ENCODE results near the gene SHOX.
"Not testable (repeated sequence)": the region's sequence is repeated elsewhere in the genome, so short reads cannot be mapped to it uniquely, and the experiment has no call there.

The SHOX gene

GRCh38 chrX:630612-631496 lies at the start of gene SHOX:
TSS of gene SHOX (plus strand) at chrX:630791. CDS start at chrX:630898, 107 bp downstream.
- Histone ChIP-seq H3K4me1 (ENCODE audit: control insufficient read depth, insufficient read depth, low read length) (no peaks in the 10 kb centered on the region), H3K9ac (ENCODE audit: low read length) (no peak within 1 kb of the TSS), H3K27ac (ENCODE audit: low read depth, low read length) (no peak within 1 kb of the TSS), H3K27me3 (ENCODE audit: control insufficient read depth, insufficient read depth, low read length) (peaks cover 20% of the 10 kb centered on the region), H3K4me3 (ENCODE audit: low read length) (no peak within 1 kb of the TSS), H3K36me3 (ENCODE audit: control insufficient read depth, insufficient read depth, low read length) (no peaks in the 10 kb centered on the region)

DNA sequence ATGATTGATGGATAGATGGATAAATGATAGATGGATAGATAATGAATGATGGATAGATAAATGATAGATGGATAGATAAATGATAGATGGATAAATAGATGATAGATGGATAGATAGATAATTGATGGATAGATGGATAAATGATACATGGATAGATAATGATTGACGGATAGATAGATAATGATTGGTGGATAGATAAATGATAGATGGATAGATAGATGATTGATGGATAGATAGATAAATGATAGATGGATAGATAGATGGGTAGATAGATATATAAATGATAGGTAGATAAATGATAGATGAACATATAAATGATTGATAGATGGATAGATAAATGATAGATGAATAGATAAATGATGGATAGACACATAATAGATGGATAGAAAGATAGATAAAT lies 49.5 kb upstream of the SHOX start:
- no peaks in the 10 kb centered on the region for H3K27me3 ChIP-seq (ENCODE audit: control insufficient read depth, insufficient read depth, low read length)
- no peak overlapping the region for H3K27ac ChIP-seq (ENCODE audit: low read depth, low read length)
- no peak overlapping the region for H3K9ac ChIP-seq (ENCODE audit: low read length)

GRCh38 chrX:581720-582298 lies 48.8 kb upstream of the SHOX start:
- Histone ChIP-seq H3K27ac (ENCODE audit: low read depth, low read length) (no peak overlapping the region), H3K4me3 (ENCODE audit: low read length) (no peak overlapping the region), H3K36me3 (ENCODE audit: control insufficient read depth, insufficient read depth, low read length) (no peaks in the 10 kb centered on the region), H3K9ac (ENCODE audit: low read length) (no peak overlapping the region), H3K27me3 (ENCODE audit: control insufficient read depth, insufficient read depth, low read length) (no peaks in the 10 kb centered on the region), H3K4me1 (ENCODE audit: control insufficient read depth, insufficient read depth, low read length) (no peaks in the 10 kb centered on the region)

More for the DNA sequence above, 49.5 kb upstream of the SHOX start:
- Histone ChIP-seq H3K4me1 (ENCODE audit: control insufficient read depth, insufficient read depth, low read length) (no peaks in the 10 kb centered on the region), H3K36me3 (ENCODE audit: control insufficient read depth, insufficient read depth, low read length) (no peaks in the 10 kb centered on the region), H3K4me3 (ENCODE audit: low read length) (no peak overlapping the region)

DNA sequence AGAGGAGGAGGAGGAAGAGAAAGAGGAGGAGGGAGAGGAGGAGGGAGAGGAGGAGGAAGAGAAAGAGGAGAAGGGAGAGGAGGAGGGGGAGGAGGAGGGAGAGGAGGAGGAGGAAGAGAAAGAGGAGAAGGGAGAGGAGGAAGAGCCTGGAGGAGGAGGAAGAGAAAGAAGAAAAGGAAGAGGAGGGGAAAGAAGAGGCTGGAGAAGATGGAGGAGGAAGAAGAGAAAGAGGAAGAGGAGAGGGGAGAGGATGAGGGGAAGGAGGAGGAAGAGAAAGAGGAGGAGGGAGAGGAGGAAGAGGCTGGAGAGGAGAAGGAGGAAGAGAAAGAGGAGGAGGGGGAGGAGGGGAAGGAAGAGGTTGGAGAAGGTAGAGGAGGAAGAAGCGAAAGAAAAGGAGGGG lies 46.0 kb upstream of the SHOX start:
- Histone ChIP-seq H3K4me3 (ENCODE audit: low read length) (no peak overlapping the region), H3K27me3 (ENCODE audit: control insufficient read depth, insufficient read depth, low read length) (no peaks in the 10 kb centered on the region), H3K27ac (ENCODE audit: low read depth, low read length) (no peak overlapping the region)

GRCh38 chrX:585115-585808 lies 45.3 kb upstream of the SHOX start:
- no peak overlapping the region for H3K4me3 ChIP-seq (ENCODE audit: low read length)
- H3K4me1 ChIP-seq (ENCODE audit: control insufficient read depth, insufficient read depth, low read length), result no peaks in the 10 kb centered on the region
- H3K27ac ChIP-seq (ENCODE audit: low read depth, low read length), result no peak overlapping the region
- H3K36me3 ChIP-seq (ENCODE audit: control insufficient read depth, insufficient read depth, low read length), result no peaks in the 10 kb centered on the region
- H3K9ac ChIP-seq (ENCODE audit: low read length), result no peak overlapping the region
- no peaks in the 10 kb centered on the region for H3K27me3 ChIP-seq (ENCODE audit: control insufficient read depth, insufficient read depth, low read length)

More for the DNA sequence above, 46.0 kb upstream of the SHOX start:
- no peak overlapping the region for H3K9ac ChIP-seq (ENCODE audit: low read length)
- H3K36me3 ChIP-seq (ENCODE audit: control insufficient read depth, insufficient read depth, low read length), result no peaks in the 10 kb centered on the region
- H3K4me1 ChIP-seq (ENCODE audit: control insufficient read depth, insufficient read depth, low read length), result no peaks in the 10 kb centered on the region

- no peaks in the 10 kb centered on the region for H3K4me1 ChIP-seq (ENCODE audit: control insufficient read depth, insufficient read depth, low read length)
- no peaks in the 10 kb centered on the region for H3K27me3 ChIP-seq (ENCODE audit: control insufficient read depth, insufficient read depth, low read length)
- no peak overlapping the region for H3K9ac ChIP-seq (ENCODE audit: low read length)
- no peak overlapping the region for H3K4me3 ChIP-seq (ENCODE audit: low read length)
- H3K36me3 ChIP-seq (ENCODE audit: control insufficient read depth, insufficient read depth, low read length), result no peaks in the 10 kb centered on the region
- H3K27ac ChIP-seq (ENCODE audit: low read depth, low read length), result no peak overlapping the region
Measured at GRCh38 chrX:586351-586750, 44.2 kb upstream of the SHOX start.

DNA sequence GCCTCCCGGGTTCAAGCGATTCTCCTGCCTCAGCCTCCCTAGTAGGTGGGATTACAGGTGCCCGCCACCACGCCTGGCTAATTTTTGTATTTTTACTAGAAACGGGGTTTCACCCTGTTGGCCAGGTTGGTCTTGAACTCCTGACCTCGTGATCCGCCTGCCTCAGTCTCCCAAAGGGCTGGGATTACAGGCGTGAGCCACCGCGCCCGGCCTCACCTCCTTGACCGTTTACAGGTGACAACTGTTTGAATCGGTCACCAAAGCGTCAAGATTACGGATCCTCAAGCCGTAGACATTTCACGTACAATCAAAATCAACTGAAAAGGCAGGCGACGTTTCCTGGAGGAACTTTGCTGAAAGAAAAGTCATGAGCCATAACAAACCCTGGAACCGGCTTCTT lies 41.3 kb upstream of the SHOX start:
- not testable (repeated sequence) for H3K4me3 ChIP-seq (ENCODE audit: low read length); H3K27ac ChIP-seq (ENCODE audit: low read depth, low read length); H3K9ac ChIP-seq (ENCODE audit: low read length); H3K4me1 ChIP-seq (ENCODE audit: control insufficient read depth, insufficient read depth, low read length); H3K27me3 ChIP-seq (ENCODE audit: control insufficient read depth, insufficient read depth, low read length); H3K36me3 ChIP-seq (ENCODE audit: control insufficient read depth, insufficient read depth, low read length)

DNA sequence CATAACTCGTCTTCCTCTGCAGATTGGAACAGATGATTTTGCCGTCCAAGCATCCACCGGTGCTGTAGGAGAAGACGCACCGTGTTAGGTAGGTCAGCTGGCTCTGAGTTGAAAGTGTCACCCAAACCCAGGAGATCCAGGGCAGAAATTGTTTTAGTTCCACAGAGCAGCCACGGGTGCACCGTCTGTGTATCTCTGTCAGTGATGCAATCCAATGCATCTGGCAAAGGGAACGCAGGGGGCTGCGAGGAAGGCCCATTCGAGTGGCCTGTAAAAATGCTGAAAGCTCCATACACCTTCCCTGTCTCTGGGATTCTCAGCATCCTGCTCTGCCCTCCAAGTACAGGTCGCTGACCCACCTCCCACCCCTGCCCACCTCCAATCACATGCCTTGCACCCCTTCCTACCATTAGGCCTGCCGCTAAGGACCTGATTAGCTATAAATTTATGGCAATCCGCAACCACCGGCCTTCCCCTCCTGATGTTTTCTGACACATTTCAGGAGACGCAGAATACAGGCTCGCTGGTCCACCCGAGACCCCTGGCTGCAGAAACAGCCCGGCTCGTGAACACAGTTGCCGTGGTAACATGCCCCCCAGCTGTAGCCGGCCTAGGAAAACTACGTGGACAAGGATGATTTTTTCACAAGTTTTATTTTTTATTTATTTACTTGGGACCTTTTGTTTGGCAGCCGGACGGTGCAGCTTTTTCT lies 39.7 kb upstream of the SHOX start:
- H3K27me3 ChIP-seq (ENCODE audit: control insufficient read depth, insufficient read depth, low read length), result no peaks in the 10 kb centered on the region
- H3K4me1 ChIP-seq (ENCODE audit: control insufficient read depth, insufficient read depth, low read length), result no peaks in the 10 kb centered on the region
- no peak overlapping the region for H3K9ac ChIP-seq (ENCODE audit: low read length)
- H3K27ac ChIP-seq (ENCODE audit: low read depth, low read length), result no peak overlapping the region
- H3K36me3 ChIP-seq (ENCODE audit: control insufficient read depth, insufficient read depth, low read length), result no peaks in the 10 kb centered on the region
- no peak overlapping the region for H3K4me3 ChIP-seq (ENCODE audit: low read length)

- no peak overlapping the region for H3K9ac ChIP-seq (ENCODE audit: low read length)
- H3K27me3 ChIP-seq (ENCODE audit: control insufficient read depth, insufficient read depth, low read length), result no peaks in the 10 kb centered on the region
- H3K4me3 ChIP-seq (ENCODE audit: low read length), result no peak overlapping the region
- H3K4me1 ChIP-seq (ENCODE audit: control insufficient read depth, insufficient read depth, low read length), result no peaks in the 10 kb centered on the region
- H3K36me3 ChIP-seq (ENCODE audit: control insufficient read depth, insufficient read depth, low read length), result no peaks in the 10 kb centered on the region
- H3K27ac ChIP-seq (ENCODE audit: low read depth, low read length), result no peak overlapping the region
Measured at GRCh38 chrX:599837-600715, 30.5 kb upstream of the SHOX start.

DNA sequence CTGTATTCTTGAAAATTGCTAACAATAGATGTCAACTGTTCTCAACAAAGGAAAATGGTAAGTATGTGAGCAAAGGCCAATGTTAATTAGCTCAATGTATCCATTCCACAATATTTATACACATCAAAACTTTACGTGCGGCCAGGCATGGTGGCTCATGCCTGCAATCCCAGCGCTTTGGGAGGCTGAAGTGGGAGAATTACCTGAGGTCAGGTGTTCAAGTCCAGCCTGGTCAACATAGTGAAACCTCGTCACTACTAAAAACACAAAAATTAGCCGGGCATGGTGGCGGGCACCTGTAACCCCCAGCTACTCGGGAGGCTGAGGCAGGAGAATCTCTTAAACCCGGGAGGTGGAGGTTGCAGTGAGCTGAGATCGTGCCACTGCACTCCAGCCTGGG lies 27.6 kb upstream of the SHOX start:
- not testable (repeated sequence) for H3K4me3 ChIP-seq (ENCODE audit: low read length); H3K9ac ChIP-seq (ENCODE audit: low read length); H3K27me3 ChIP-seq (ENCODE audit: control insufficient read depth, insufficient read depth, low read length); H3K27ac ChIP-seq (ENCODE audit: low read depth, low read length); H3K4me1 ChIP-seq (ENCODE audit: control insufficient read depth, insufficient read depth, low read length); H3K36me3 ChIP-seq (ENCODE audit: control insufficient read depth, insufficient read depth, low read length)

- H3K27me3 ChIP-seq (ENCODE audit: control insufficient read depth, insufficient read depth, low read length); H3K36me3 ChIP-seq (ENCODE audit: control insufficient read depth, insufficient read depth, low read length); H3K4me3 ChIP-seq (ENCODE audit: low read length); H3K27ac ChIP-seq (ENCODE audit: low read depth, low read length); H3K4me1 ChIP-seq (ENCODE audit: control insufficient read depth, insufficient read depth, low read length); H3K9ac ChIP-seq (ENCODE audit: low read length): not testable (repeated sequence)
Measured at GRCh38 chrX:604616-605015, 26.0 kb upstream of the SHOX start.

Data from rectal smooth muscle tissue (tissue), 1 donor.